Measurements from ENCODE around the gene PLXNA3.

Gene PLXNA3

DNA sequence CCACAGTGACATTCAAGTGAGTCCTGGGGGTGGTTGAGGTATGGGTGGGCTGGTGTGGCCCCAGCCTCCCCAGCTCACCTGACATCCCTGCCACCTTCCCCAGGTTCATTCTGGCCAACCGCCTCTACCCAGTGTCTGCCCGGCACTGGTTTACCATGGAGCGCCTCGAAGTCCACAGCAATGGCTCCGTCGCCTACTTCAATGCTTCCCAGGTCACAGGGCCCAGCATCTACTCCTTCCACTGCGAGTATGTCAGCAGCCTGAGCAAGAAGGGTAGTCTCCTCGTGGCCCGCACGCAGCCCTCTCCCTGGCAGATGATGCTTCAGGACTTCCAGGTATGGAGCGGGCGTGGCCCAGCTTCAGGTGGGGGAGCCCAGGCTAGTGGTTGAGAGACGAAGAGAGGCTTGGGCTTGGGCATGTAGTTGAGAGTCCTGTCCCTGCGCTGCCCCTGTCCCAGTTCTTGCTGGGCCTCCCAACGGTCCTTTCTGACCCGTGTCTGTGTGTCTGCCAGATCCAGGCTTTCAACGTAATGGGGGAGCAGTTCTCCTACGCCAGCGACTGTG lies 22.8 kb upstream of the PLXNA3 start:
- no peak for DNase-seq (ENCODE audit: low spot score)

DNA sequence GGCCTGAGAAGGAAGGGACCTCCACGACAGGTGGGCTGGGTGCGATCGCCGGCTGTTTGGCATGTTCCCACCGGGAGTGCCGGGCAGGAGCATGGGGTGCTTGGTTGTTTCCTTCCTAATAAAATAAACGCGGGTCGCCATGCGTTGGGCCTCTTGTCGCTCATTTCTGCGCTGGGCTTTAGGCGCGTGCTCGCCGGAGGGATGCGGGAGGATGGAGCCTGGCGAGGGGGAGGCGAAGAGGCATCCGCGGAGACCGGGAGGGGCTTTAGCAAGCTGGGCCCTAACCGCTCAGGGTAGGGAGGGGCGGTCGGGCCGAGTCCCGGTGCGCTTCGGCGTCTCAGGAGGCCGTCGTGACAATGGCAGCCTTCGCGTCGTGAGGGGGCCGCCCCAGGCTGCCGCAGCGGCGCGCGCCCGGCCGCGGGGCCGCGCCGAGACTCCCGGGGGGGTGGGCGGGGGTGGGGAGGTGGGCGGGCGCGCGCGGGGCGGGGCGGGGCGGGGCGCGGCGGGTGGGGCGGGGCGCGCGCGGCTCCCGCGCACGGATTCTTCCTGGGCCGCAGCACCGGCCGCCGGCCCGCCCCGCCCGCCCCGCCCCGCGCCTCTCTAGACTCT lies 21.6 kb upstream of the PLXNA3 start:
- no peak for DNase-seq (ENCODE audit: low spot score)

DNA sequence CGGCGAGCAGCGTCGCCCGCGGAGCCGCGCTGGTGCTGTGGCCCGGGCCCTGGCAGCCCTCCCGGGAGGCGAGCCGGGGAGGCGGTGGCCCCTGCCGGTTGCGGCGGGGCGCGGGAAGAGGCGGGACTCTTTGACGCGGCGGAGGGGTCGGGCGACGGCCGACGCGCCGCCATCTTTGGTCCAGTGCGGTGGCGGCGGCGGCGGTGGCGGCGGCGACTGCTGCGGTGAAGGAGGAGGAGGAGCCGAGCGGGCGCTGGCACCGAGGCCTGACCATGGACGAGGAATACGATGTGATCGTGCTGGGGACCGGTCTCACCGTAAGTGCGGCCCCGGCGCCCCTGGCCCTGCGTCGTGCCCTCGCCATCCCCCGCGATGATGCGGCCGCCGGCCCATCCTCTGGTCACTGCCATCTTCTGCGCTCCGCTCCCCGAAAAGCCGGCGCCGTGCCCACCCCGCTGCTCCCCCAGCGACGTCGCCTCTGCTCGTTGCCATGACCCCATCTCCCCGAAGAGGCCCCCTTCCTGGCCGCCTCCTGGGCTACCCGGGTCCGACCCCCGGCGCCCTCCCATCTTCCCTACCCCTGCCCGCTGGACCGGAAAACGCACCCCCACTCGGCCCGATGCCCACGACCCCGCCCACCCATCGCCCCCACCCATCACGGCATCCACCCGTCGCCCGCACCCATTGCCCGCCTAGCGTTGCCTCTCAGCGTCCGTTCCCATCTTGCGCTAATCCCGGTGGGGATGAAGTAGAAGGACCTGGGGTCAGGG lies 20.9 kb upstream of the PLXNA3 start, which contains the start of gene GDI1:
TSS of gene GDI1 (plus strand) at position 172 of the 770 bp plus-strand sequence. CDS start at position 273, 101 bp downstream.
- DNase-seq (ENCODE audit: low spot score): no peak

DNA sequence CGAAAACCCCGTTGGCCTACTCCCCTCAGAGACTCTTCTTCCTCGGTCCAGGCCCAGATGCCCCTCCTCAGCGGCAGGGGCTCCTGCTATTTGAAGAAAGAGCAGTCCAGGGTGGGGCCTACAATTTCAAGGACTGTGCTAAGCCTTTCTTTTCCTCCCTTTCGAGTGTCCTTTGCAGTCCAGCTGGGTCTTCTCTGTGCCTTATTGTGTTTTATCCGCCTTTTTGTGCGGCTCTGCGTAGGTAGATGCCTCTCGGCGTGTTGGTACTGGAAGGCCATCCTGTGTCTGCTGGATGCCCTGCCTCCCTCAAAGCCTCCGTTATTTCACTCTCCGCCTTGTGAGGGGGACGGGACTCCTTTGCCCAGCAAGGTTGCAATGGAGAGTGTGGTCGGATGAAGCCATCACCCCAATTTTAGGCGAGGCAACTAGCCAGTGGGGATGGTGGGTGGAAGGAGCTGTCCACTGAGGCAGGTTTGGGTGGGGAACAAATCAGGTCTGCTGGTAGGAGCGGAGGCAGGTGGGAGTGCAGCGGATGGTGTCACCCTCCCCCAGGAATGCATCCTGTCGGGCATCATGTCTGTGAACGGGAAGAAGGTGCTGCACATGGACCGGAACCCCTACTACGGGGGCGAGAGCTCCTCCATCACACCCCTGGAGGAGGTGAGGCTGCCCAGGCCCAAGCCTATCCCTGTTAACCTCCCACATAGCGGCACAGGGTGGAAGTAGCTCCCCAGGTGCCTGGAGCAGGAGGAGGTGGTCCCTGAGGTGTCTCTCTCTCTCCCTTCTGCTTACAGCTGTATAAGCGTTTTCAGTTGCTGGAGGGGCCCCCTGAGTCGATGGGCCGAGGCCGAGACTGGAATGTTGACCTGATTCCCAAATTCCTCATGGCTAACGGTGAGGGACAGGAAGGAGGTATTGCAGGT lies 19.8 kb upstream of the PLXNA3 start:
- no peak for DNase-seq (ENCODE audit: low spot score)

DNA sequence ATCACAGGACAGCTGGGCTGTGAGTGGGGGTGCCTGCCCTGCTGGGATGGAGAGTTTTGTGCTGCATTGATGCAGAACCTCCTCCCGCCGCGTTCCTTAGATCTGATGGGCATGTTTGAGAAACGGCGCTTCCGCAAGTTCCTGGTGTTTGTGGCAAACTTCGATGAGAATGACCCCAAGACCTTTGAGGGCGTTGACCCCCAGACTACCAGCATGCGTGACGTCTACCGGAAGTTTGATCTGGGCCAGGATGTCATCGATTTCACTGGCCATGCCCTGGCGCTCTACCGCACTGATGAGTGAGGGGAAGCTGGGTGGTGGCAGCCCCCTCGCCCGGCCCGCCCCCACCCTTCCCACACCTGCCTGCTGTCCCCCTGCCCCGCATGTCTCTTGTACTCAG lies 18.2 kb upstream of the PLXNA3 start:
- no peak for DNase-seq (ENCODE audit: low spot score)

DNA sequence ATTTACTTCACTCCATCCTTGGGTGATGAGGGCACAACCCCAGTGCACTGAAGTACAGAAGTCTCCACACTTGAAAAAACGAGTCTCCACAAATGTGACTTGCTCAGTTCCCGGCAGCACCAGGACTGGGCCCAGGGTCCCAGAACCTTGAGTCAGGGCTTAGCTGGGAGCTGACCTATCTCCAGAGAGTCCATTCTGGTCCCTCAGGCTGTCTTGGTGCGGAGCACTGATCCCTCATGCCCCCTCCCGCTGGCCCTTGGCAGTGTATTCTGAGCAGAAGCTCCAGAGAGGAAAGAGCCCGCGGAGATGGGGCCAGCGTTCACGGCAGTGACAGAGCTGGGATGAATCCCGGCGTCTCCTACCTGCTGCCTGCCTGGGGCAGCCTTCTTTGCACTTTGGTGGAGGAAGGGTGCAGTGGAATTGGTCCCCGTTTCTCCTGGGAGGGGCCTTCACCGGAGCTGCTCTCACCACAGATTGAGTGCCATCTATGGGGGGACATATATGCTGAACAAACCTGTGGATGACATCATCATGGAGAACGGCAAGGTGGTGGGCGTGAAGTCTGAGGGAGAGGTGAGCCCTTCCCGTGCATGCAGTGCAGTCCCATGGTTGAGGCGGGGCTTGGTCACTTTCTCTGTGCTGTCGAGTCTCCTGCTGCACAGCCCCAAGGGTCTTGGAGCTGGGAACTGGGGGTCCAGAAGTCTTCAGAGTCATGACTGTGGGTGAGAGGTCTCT lies 17.3 kb upstream of the PLXNA3 start:
- DNase-seq (ENCODE audit: low spot score): no peak

DNA sequence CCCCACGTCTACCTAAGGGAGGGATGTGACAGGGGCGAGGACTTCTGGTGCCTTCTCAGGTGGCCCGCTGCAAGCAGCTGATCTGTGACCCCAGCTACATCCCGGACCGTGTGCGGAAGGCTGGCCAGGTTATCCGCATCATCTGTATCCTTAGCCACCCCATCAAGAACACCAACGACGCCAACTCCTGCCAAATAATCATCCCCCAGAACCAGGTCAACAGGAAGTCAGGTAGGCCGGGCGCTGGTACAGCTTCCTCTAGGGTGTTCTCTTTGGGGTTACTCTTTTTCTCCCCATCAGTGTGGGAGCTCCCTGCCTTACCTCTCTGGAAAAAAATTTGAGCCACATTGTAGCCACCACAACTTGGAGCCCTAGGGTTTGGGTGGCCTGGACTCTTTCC lies 16.5 kb upstream of the PLXNA3 start:
- no peak for DNase-seq (ENCODE audit: low spot score)

DNA sequence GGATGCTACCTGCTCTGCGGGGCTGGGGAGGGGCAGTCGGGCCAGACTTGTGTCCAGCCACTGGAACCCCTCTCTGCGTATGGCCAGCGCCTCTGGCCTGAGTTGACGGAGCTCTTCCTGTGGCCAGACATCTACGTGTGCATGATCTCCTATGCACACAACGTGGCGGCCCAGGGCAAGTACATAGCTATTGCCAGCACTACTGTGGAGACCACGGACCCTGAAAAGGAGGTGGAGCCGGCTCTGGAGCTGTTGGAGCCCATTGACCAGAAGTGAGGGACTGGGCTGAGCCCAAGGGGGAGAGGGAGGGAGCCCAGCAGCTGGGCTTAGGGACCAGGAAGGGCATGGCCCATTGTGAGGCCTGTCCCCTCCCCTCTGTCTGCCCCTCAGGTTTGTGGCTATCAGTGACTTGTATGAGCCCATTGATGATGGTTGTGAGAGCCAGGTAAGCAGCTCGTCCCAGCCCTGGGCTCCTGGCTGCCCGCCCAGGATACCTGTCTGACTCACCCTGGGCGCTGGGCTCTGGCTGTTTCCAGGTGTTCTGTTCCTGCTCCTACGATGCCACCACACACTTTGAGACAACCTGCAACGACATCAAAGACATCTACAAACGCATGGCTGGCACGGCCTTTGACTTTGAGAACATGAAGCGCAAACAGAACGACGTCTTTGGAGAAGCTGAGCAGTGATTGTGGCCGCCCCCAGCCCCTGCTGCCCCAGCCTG lies 15.9 kb upstream of the PLXNA3 start:
- DNase-seq (ENCODE audit: low spot score): no peak

DNA sequence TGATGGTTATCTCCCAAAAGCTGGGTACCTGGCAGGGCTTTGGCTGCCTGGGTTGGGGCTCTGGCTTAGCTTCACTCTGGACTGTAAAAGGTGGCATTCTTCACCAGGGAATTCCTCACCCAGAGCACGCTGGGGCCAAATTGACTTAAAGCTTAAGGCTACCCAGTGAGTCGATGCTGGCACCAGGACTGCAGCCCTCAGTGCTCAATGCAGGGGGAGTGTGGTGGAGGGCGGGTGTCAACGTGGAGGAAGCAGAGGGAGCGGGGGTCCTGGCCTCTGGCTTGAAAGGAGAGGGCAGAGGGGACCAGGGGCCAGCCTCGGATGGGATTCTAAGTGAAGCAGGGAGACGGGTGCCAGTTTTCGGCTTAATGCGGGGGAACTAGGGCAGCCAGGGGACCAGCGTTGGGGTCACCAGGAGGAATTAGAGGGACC lies 14.6 kb upstream of the PLXNA3 start:
- DNase-seq (ENCODE audit: low spot score): no peak

DNA sequence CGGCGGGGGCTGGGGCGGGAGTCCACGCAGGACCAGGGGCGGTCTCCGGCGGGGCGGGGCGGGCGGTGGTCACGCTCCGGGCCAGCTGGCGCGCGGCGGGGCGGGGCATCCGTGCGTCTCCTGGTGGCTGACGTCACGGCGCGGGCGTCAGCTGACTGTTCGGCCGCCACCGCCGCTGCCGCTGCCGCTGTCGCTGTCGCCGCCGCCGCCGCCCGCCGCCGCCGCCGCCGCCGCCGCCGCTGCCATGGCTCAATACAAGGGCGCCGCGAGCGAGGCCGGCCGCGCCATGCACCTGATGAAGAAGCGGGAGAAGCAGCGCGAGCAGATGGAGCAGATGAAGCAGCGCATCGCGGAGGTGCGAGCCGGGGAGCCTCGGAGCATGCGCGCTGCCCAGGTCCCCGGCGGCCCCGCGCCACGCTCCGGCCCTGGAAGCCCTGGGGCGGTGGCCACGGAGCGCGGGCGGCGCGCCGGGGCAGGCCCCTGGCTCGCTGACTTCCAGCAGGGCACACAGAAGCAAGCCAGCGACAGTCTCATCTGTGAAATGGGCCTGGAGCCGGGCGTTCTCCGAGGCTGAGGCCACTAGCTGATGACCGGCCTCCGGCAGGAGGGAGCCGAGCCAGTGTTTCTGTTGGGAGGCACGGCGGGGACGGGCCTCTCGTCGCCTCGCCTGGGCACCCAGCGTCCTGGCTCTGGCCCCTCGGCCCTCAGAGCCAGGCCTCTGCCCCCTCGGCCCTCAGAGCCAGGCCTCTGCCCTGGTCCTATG lies 13.9 kb upstream of the PLXNA3 start, which contains the start of gene FAM50A:
TSS of gene FAM50A (plus strand) at position 150 of the 763 bp plus-strand sequence. CDS start at position 245, 95 bp downstream.
- DNase-seq (ENCODE audit: low spot score): peak; percentile 61

DNA sequence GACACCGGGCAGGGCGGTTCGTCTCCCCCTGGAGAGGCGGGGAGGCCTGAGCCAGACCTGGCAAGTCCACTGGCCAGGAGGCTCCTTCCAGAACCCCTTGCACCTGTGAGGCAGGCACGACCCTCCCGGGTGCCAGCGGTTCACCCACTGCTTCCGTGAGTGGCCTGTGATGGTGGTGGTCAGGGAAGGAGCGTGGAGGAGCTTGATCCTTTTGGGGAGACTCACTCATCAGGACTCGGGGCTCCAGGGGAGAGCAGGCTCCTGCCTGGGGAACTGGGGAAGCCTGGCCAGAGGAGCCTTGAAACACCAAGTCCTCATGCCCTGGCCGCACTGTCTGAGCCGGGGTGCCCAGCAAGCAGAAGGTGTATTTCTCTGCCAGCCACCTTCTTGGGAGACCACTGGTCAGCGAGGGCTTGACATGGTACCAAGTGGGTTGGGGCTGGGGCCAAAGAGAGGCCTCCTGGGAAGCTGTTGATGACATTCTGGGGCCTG lies 13.3 kb upstream of the PLXNA3 start:
- DNase-seq (ENCODE audit: low spot score): no peak

DNA sequence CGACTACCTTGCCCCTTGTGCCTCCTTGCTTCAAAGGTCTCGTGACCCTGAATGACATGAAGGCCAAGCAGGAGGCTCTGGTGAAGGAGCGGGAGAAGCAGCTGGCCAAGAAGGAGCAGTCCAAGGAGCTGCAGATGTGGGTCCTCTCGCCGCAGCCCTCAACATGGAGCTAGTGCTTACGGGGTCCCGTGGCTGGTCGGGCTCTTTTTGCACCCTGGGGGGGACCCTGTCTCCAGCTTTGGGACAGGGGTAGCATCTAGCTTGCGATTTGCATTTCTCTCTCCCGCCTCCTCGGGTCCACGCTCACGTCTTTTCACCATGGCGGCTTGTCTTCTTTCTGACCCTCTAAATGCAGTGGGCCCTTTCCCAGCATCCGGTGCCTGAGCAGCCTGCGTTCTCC lies 12.3 kb upstream of the PLXNA3 start:
- no peak for DNase-seq (ENCODE audit: low spot score)

DNA sequence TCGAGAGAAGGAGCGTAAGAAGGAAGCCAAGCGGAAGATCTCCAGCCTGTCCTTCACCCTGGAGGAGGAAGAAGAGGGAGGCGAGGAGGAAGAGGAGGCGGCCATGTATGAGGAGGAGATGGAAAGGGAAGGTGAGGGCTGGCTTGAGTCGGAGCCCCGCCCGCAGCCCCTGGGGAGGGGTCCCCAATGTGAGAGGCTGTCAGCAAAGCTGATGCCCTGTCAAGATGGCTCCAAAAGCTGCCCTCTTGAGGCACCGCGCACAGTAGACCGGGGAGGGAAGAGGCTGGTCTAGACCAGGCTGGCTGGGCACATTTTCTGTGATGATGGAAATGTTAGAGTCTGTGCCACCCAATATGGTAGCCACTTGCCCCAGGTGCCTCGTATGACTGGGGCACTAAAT lies 11.7 kb upstream of the PLXNA3 start:
- no peak for DNase-seq (ENCODE audit: low spot score)

DNA sequence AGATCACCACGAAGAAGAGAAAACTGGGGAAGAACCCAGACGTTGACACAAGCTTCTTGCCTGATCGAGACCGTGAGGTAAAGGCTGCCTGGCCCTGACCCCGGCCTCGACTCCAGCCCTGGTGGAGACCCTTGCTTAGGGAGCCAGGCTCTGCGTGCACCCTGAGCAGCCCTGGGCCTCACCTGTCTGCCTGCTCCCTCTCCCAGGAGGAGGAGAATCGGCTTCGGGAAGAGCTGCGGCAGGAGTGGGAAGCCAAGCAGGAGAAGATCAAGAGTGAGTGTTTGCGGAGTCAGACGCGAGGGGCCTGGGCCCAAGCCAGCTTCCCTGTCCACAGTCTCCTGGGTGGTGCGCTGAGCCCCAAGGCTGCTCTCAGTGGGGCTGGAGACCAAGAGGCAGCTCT lies 9.6 kb upstream of the PLXNA3 start:
- no peak for DNase-seq (ENCODE audit: low spot score)

DNA sequence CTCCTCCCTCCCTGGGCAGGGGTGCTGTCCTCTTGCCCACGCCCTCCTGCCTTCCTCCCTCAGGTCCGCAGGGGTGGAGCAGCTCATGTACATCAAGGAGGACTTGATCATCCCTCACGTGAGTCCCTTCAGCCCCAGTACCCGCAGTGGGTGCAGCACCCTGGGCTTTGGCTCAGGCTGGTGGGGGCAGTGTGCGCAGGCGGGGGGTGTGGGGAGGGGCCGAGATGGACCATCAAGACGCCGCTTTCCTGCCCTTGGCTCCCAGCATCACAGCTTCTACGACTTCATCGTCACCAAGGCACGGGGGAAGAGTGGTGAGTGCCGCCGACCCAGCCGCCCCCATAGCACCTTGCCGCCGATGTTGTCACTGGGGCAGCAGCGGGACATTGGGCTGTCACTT lies 8.5 kb upstream of the PLXNA3 start:
- no peak for DNase-seq (ENCODE audit: low spot score)

DNA sequence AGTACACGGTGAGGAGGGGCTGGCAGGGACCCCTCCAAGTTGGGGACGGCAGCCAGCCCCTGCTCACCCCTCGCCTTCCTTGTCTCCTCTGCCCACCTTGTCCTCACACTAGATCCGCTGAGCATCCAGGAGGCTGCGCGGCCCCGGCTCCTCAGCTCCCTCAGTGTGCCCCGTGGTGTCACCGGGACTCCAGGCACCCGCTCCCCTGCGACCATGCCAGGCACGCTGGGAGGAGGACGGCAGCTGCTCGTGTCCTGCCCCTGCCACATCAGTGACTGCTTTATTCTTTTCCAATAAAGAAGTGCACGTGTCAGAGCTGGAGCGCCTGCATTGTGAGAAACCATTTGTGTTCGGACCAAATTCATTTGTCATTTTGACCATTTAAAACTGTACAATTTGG lies 7.8 kb upstream of the PLXNA3 start:
- DNase-seq (ENCODE audit: low spot score): no peak

DNA sequence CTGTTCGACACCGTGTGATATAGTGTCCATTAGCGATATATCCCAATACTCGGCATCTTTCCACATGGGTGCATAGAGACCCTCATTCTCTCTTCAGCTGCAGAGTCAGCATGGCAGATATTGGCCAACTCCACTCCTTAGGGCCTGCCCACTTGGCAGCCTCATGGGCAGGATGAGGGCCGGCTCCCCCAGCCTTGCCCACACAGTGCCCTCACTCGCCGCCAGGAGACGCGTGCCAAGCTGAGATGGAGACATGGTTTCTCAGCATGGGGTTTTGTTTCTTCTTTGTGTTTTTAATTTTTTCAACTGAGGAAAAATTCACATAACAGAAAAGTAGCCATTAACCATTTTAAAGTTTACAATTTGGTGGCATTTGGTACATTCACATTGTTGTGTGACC lies 5.3 kb upstream of the PLXNA3 start:
- DNase-seq (ENCODE audit: low spot score): no peak

DNA sequence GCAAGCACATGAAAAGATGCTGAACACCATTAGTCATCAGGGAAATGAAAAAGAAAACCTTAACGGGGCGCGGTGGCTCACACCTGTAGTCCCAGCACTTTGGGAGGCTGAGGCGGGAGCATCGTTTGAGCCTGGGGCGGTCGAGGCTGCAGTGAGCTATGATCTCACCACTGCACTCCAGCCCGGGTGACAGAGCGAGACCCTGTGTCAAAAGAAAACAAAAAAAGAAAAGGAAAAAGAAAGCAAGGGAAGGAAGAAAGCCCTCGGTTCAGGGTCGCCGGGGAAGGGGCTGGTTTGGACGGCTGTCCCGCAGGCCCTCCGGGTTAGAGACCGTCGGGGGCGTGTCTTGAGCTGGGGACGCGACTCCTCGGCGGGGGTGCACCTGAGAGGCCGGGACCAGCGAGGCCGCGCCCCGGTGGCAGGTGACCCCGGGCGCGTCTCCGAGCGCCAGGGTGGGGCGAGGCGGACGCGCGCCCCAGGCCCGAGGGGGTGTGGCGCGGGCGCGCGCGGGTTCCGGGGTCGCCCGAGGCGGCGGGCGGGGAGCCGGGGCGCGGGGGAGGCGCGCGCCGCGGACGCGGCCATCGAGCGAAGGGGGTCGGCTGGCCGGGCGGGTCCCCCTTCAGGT lies 478 bp upstream of the PLXNA3 start:
- DNase-seq (ENCODE audit: low spot score): peak; percentile 22

Measured in RKO (cell line).